A375 (cell line): Measurements from ENCODE around the gene PRR23E. TPM values are rescaled to one million over a fixed set of nuclear protein-coding genes. Genes with fewer than 3 reads are reported as not detected.

ENCODE experiments used
- small RNA-seq: library from RNA; depleted of rRNA; stranded (forward); fragments of <200 nt; gene quantifications from one replicate; pipeline ENCODE3, GENCODE V24; 2014
- total RNA-seq: library from RNA; depleted of rRNA; stranded (reverse); fragments of >200 nt; shearing (Covaris generic); gene quantifications from 2 replicates; pipeline ENCODE4 v1.2.3, GENCODE V29; 2014; rRNA removed

PRR23E gene, protein sequence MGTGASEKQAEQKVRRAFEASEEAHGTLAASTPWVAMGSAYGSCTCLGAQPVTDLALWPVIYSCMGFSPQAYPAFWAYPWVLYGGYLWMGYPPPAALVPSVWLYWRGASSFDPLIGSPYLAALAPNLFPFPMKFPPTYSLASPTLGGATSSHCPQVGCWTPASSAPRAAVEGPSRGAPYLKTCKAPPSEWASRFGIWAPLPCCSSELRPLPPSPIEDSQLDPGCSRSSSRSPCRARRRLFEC
- total RNA-seq = not detected in 2 replicates

DNA sequence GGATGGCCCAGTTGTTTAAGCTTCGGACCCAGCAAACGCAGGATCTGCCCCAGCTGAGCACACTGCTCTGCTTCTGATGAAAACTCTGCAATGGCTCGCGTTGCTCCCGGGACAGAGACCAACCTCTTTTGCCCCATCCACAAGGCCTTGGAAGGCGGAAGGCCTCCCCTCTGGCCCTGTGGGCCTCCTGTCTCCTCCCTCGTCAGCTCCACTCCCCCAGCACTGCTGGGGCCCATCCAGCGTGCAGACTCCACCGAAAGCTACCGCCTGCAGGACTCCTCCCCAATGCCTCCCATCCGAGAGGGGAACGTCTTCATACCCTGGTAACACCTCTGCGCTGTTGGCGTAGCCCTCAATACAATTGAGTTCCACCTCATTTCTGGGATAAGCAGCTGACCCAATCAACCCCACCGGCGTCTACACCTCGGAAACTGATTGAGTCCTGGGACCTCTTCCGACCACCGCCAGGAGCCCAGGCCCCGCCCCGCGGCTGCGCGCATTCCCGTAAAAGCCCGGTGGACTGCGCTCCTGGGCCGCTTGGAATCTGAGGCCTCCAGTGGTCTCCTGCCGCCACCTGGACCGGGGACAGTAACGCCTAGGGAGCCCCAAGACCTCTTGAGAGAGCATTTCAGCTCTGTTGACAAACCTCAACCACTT is at the start of gene PRR23E:
Gene PRR23E, plus strand, starts transcription at position 556 of the 657 bp plus-strand sequence. CDS start 3,555 bp downstream, outside the sequence.

Small RNAs within 50 kb of the gene (small RNA-seq; reads per million reads assigned to genes)
- gene RF00019 (not detected), gene RNU6-1047P (not detected)

Other genes starting within 250 kb of the PRR23E start
- gene PLXNA1, start 210.0 kb upstream of the PRR23E start, total RNA-seq = 23.2 and 24.7 TPM in 2 replicates
- not detected in 2 replicates for gene PRR20G, start 94.9 kb downstream of the PRR23E start, total RNA-seq